Activated CD8-positive, alpha-beta memory T cell treated with anti-CD3 and anti-CD28 coated beads, Interleukin-2, amount 50 U/mL, for 4 hours (primary cell): Measurements from ENCODE around the gene CMSS1.

ENCODE experiments used
- DNase-seq: peaks from one replicate; pipeline ENCODE4 v3.0.0-alpha.2; 2020

CMSS1 gene

GRCh38 chr3:99856437-99857220 lies 39.0 kb downstream of the CMSS1 start:
- no peak for DNase-seq

GRCh38 chr3:99857278-99857677 lies 39.6 kb downstream of the CMSS1 start:
- DNase-seq: no peak

GRCh38 chr3:99858469-99858868 lies 40.8 kb downstream of the CMSS1 start:
- DNase-seq: no peak

- no peak for DNase-seq
Measured at GRCh38 chr3:99859825-99860224, 42.2 kb downstream of the CMSS1 start.

- no peak for DNase-seq
Measured at GRCh38 chr3:99861216-99861615, 43.6 kb downstream of the CMSS1 start.

- no peak for DNase-seq
Measured at GRCh38 chr3:99862208-99862607, 44.5 kb downstream of the CMSS1 start.

GRCh38 chr3:99863002-99863401 lies 45.3 kb downstream of the CMSS1 start:
- DNase-seq: no peak

- no peak for DNase-seq
Measured at GRCh38 chr3:99863588-99863987, 45.9 kb downstream of the CMSS1 start.

- no peak for DNase-seq
Measured at GRCh38 chr3:99864289-99864688, 46.6 kb downstream of the CMSS1 start.

- DNase-seq: no peak
Measured at GRCh38 chr3:99865321-99865720, 47.7 kb downstream of the CMSS1 start.

- no peak for DNase-seq
Measured at GRCh38 chr3:99866261-99866761, 48.6 kb downstream of the CMSS1 start.

GRCh38 chr3:99867594-99868310 lies 50.1 kb downstream of the CMSS1 start:
- DNase-seq: no peak

- DNase-seq: no peak
Measured at GRCh38 chr3:99868311-99868646, 50.6 kb downstream of the CMSS1 start.

GRCh38 chr3:99869621-99870020 lies 52.0 kb downstream of the CMSS1 start:
- no peak for DNase-seq

GRCh38 chr3:99870712-99871111 lies 53.0 kb downstream of the CMSS1 start:
- no peak for DNase-seq

- no peak for DNase-seq
Measured at GRCh38 chr3:99871231-99872045, 53.8 kb downstream of the CMSS1 start.

GRCh38 chr3:99872923-99873254 lies 55.2 kb downstream of the CMSS1 start:
- no peak for DNase-seq

- no peak for DNase-seq
Measured at GRCh38 chr3:99873269-99874102, 55.8 kb downstream of the CMSS1 start.

- no peak for DNase-seq
Measured at GRCh38 chr3:99874237-99875002, 56.8 kb downstream of the CMSS1 start.

- DNase-seq: no peak
Measured at GRCh38 chr3:99875581-99875928, 57.9 kb downstream of the CMSS1 start.

GRCh38 chr3:99875929-99876841 lies 58.5 kb downstream of the CMSS1 start:
- peak; percentile 72 for DNase-seq
